Activated gamma-delta T cell treated with Interleukin-2 at 50 U/mL for 16 hours (primary cell): ENCODE measurements around the gene DBNDD2.

Source experiments
- DNase-seq: peaks from one replicate; pipeline ENCODE4 v3.0.0-alpha.2; 2020

DBNDD2 gene

DNA sequence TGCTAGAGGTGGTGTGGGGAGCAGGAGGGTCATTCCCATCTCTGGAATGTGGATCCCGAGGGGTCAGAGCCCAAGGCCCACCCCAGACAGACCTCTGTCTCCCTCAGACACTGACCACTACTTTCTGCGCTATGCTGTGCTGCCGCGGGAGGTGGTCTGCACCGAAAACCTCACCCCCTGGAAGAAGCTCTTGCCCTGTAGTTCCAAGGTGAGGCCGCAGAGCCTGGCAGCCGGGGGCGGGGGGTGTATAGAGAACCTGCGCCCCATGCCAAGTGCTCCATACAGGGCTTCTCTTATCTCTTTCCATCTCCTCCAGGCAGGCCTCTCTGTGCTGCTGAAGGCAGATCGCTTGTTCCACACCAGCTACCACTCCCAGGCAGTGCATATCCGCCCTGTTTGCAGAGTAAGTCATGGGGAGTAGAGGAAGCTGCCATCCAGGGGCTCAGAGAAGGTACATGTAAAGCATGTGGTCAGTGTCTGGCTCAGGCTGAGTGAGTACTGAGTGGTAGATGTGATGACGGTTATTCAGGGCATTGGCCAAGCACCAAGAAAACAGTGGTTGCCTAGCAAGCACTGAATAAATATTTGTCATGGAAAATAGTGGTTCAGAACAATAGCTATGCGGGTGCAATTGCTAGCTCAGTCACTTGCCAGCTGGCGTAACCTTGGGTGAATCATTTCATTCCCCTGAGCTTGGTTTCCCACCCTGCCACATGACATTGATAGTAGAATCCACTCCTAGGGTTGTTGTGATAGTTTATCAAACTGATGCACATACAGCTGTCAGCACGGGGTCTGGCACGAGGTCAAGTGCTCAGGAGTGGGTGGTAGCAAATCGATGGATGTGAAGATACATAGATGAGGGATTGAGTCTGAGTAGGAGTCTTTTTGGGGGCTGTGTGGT, 11.4 kb downstream of the DBNDD2 start:
- DNase-seq: no peak

DNA sequence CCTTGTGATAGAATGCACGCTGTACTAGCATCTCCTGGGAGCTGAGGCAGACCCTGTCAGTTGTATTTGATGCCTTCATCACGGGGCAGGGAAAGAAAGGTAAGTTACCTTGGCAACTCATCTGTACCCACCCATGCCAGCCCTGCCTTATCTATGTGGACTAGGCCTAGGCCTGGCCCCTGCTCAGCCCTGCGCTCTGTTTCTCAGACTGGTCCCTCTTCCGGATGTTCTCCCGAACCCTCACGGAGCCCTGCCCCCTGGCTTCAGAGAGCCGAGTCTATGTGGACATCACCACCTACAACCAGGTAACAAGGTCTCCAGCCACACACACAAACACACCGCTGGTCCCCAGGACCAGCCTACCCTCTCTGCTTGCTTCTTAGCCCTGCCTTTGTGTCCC, 12.0 kb downstream of the DBNDD2 start:
- DNase-seq: no peak

DNA sequence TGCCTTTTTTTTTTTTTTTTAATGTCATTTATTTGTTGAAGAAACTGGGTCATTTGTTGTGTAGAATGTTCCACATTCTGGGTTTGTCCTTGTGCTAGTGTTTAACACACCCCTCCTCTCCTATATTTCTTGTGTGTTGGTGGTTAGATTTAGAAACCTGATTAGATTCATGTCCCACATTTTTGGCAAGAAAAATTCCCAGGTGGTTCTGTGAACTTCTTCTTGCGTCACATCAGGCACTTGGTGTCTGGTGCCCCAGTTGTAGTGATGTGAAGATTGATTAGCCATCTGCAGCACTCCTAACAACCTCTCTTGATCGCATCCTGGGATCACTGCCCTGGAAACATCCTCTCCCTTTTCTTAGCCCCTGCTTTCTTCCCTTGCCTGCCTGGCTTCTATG, 15.6 kb downstream of the DBNDD2 start:
- DNase-seq: no peak

DNA sequence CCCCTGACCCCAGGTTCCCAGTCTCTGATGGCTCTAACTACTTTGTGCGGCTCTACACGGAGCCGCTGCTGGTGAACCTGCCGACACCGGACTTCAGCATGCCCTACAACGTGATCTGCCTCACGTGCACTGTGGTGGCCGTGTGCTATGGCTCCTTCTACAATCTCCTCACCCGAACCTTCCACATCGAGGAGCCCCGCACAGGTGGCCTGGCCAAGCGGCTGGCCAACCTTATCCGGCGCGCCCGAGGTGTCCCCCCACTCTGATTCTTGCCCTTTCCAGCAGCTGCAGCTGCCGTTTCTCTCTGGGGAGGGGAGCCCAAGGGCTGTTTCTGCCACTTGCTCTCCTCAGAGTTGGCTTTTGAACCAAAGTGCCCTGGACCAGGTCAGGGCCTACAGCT, 17.5 kb downstream of the DBNDD2 start:
- no peak for DNase-seq

DNA sequence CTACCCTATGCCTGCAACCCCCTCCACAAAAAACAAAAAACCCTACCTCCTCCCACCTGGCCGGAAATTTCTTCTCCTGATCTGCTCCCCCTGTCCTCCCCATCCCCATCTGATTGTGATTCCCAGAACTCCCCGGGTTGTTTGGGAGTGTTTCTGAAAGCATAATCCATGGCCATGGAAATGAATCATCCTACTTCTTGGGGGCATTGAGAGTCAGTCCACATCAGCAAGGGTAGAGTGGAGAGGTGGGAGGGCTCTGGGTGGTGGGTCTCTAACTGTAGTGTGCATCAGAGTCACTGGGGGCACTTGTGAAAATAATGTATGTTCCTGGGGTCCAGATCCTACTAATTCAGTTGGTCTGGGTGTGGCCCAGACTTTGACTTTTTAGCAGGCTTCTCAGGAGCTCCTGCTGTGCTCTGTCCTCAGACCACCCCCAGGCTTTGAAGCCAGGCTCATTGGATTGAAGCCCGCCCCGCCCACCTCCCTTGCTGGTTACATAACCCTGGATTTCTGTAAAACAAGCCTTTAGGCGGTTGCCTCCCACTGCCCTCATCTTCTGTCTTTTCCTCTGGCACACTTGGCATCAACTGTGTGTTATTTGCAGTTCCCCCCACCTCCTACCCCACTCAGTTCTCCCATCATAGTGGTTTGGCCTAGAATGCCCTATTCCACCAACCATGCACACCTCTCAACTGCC, 18.4 kb downstream of the DBNDD2 start:
- no peak for DNase-seq

DNA sequence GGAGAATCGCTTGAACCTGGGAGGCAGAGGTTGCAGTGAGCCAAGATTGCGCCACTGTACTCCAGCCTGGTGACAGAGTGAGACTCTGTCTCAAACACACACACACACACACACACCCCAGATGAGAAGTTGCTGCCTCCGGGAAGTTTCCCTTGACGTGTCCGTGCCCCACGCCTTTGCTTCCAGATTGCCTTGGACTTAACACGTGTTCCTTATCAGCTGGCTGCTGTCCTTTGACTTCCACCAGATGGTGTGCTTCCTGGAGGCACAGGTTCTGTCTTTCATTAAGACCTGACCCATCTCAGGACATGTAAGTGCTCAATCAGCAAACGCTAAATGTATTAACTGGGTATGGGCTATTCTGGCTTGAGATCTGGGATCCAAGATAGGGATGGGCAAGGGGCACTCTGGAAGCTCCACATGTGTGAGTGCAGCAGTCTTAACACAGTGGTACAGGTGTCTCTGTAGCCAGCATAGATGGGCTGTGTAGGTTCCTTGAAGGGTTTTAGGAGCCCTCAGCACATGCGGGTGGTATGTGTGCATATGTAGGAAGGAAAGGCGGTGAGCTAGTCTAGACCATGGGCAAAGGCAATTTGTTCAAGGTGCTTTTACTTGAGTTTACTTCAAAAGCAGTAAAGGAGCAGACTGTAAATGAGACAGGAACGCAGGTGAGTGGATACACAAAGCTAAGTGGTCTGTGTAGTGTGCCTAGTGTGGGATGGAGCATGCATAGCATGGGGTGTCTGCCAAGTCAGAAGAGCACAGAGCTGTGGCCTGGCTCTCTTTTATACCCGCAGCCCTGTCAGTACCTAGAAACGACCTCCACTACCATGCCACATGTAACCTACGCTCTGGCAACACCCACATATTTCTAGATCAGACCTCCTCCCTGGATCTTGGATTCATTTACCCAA, 19.4 kb downstream of the DBNDD2 start:
- no peak for DNase-seq

DNA sequence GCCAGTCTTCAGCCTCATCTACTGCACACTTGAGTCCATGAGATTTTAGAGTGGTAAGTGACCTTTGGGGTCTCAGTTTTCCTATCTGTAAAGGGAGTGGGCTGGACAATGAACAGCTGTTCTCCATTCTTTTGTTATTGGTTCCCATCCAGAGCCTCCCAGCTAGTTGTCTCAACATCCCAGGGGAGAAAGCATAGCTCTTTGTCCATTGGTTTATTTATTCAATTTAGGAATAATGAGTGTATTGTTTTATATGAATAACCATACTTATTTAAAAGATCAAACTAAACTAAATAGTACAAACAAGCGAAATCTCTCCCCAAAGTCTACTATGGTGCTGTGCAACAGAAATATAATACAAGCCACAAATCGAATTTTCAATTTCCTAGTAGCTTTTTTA, 21.5 kb downstream of the DBNDD2 start:
- DNase-seq: no peak

DNA sequence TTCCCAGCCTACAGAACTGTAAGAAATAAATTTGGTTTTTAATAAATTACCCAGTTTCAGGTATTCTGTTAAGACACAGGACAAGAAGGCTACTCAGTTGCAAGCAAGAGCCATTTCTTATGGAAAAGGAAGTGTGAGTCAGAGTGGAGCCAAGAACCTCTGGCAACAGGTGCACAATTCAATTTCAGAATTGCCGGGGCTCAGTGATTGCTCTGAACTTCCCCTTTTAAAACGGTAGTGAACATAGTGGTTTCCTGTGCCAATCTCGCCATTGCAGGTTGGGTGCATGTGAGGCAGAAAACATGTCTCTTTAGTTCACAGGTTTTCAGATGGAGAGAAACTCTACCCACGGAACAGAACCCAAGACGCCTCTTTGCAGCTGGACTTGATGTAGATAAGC, 24.2 kb downstream of the DBNDD2 start:
- DNase-seq: no peak

DNA sequence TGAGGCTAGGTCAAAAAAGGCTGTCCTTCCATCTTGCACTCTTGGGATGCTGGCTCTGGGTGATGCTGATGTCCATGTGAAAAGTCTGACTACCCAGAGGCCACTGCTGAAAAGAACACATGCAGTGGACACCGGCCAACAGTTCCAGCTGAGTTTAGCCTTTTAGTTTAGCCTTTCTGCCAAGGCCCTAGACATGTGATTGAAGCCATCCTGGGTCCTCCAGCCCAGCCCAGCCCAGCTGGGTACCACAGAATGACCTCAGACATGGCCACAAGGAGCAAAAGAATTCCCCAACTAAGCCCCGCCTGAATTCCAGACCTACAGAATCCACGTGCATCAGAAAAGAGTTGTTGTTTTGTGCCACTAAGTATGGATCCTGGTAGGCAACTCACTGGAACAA, 25.2 kb downstream of the DBNDD2 start:
- DNase-seq: no peak

DNA sequence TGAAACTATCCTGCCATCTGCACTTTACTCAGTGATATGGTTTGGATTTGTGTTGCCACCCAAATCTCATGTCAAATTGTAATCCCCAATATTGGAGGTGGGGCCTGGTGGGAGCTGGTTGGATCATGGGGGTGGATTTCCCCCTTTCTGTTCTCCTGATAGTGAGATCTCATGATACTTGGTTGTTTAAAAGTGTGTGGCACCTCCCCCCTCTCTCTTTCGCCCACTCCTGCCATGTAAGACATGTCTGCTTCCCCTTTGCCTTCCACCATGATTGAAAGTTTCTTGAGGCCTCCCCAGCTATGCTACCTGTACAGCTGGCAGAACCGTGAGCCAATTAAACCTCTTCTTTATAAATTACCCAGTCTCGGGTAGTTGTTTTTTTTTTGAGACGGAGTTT, 25.9 kb downstream of the DBNDD2 start:
- DNase-seq: no peak

DNA sequence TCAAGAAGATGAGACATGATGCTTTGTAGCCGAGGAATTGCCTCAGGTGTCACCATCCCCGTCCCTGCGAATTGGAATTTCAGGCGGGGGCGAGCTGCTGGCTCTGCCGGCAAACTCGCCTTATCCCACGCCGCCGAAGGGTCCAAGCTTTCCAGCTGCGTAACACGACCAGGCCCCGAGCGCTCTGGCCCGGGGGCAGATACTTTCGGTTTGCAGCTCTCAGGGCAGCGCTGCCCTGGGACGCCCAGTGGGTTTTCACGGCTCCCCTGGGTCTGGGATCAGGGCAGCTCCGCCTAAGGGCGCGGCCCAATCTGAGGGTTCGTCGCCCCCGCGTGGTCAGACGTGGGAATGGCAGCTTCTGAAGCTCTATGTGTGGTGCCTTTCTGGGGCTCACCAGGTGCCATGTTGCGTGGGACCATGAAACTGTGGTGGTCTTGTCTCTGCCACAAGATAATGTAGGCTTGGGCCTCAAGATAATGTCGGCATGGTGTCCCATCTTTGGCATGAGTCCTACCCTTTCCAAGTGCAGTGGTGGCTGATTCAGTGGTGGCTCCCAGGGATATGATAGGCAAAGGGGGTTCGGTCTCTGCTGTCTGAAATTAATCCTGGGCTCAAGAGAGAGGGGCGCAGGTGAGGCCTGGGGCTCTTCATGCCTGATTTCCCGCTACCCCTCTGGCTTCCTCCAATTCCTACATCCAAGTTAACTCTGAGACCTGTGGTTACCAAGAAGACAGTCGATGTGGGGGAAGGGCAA, 28.8 kb downstream of the DBNDD2 start:
- peak; percentile 91 for DNase-seq

DNA sequence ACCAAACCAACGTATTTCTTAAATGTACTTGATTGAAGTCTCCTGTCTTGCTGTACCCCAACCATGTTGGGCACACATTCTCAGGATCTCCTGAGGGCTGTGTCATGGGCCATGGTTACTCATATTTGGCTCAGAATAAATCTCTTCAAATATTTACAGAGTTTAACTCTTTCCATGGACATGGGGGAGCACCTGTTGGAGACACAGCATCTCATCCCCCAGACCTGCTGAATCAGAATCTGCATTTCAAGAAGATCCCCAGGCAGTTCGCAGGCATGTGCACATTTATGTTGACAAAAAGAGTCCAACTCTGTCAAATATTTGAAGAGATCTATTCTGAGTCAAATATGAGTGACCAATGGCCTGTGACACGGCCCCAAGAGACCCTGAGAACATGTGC, 32.3 kb downstream of the DBNDD2 start:
- no peak for DNase-seq

DNA sequence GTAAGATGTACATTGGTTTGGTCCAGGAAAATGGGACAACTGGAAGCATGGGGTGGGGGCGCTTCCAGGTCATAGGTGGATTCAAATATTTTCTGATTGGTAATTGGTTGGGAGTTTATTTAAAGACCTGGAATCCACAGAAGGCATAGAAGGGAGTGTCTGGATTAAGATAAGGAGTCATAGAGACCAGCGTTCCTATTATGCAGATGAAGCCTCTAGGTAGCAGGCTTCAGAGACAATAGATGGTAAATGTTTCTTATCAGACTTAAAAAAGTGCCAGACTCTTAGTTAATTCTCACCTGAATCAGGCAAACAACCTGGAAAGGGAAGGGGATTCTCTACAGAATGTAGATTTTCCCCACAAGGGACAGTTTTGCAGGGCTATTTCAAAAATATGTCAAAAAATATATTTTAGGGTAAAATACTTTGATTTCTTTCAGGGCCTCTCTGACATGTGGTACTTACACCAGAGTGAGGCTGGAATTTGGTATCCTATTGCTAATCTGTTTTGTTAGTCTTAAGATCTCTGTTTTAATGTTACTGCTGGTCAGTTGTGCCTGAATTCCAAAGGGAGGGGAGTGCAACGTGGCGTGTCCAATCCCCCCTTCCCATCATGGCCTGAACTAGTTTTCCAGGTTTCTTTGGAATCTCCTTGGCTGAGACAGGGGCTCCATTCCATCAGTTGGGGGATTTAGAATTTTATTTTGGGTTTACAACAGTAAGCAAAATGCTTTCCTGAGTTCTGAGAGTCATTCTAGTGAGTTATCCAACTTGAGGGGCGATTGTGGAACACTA, 33.0 kb downstream of the DBNDD2 start:
- no peak for DNase-seq

DNA sequence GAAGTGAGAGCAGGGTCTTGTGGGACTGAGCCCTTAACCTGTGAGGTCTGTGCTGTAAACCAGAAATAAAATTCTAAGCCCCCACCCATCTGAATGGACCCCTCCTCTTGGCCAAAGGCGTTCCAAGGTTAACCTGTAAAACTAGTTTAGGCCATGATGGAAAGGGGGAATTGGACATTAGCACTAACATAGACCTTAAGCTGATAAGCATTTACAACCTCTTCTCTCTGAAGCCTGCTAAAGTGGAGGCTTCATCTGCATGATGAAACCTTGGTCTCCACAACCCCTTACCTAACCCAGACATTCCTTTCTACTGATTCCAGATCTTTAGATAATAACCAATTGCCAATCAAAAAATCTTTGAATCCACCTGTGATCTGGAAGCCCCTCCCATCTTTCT, 33.7 kb downstream of the DBNDD2 start:
- no peak for DNase-seq

DNA sequence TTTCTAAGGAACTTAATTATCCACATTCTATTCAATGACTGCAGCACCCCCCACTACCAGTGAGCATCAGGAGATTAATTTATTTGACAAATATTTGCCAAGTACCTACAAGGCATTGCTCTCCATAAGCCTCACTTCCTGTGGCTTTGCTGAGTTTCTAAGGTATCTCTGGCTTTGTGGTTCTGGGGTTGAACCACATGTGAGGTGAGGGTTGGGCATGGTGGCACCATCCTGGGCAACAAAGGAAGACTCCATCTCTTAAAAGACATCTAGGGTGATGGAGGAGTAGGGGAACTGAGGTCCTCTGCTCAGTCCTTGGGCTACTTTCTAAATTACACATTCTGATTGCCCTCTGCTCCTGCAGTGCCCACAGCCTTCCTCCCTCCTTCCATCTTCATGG, 36.0 kb downstream of the DBNDD2 start:
- DNase-seq: peak; percentile 26

DNA sequence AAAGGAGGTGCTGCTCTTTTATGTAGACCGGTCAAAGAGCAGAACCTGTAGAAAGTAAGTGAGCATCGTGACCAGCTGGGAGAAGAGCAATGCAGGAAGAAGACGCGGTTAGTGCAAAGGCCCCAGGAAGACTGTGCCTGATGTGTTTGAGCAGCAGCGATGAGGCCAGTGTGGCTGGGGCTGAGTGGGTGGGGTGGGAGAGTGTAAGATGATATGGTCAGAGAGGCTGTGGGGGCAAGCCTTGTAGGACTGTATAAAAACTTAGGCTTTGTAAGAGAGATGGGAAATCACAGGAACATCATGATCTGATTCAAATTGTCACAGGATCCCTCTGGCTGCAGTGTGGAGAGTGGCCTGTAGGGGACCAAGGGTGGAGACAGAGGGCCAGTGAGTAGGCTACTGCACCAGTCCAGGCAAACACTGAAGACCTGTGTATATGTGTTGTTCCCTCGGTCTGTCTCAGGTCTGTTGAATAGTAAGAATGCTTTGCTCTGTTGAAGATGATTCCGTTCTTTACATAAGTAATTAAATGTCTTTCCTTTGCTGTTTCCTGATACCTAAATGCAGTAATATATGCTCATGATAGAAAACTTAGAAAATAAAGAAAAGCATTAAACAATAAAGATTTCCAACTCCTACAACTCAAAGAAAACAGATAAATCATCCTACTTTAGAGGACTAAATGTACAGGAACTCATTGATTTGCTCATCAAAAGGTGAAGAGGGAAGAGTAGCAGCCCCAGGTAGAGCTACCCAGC, 37.9 kb downstream of the DBNDD2 start:
- DNase-seq: no peak

DNA sequence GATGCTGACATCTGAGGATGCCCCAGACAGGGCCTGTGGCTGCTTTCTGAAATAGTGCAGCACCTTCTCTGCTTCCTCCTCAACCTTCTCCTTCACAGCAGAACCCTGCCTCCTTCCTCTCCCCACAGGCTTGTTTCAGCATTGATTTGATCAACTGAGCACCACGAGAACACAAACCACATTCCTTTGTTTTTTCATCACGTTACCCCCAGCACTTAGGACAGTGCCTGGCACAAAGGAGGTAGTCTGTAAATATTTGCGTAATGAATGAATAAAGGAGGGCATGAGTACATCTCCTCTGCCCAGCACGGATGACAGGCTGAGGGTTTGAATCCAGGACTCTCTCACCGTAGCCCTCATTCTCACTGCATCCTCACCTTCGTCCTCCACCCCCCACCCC, 40.2 kb downstream of the DBNDD2 start:
- DNase-seq: no peak

DNA sequence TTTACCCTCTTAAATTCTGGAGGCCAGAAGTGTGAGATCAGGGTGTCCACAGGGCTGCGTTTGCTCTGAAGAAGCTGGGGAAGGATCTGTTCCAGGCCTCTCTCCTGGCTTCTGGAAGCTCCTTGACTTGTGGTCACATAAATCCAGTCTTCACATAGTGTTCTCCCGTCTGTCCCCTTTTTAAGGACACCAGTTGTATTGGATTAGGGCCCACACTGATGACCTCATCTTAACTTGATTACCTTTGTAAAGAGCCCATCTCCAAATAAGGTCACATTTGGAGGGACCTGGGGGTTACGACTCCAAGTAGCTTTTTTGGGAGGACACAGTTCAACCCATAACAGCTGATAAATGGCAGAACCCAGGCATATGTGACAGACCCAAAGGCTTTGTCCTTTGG, 41.4 kb downstream of the DBNDD2 start:
- no peak for DNase-seq

DNA sequence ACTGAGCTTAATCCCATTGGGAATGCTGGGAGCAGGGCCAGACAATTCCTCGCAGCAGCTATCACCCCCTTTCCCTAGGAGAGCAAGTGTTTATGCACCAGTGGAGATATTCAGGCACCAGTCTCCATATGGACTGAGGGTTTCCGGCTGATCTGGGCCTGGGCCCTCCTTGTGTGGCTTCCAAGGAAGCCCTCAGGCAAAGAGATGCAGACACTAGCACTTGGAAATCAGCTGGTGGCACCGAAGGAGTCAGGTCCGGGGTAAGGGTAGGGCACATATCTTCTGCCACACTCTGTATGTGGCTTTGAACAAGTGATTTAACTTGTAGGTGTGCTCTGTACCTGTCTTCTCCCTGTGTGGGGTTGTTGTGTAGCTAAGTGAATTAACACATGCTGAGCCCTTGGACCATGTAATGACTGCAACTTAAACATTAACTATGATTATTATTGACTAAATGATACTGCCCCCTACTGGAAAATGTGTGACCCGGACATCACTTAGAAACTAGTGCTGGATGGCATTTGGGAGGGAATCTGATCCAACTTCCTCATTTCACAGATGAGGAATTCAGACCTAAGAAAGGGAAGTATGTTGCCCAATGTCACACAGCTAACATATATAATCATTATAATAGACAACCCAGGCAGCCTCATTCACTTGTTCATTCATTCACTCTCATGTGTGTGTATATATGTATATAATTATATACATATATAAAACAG, 42.2 kb downstream of the DBNDD2 start:
- no peak for DNase-seq

DNA sequence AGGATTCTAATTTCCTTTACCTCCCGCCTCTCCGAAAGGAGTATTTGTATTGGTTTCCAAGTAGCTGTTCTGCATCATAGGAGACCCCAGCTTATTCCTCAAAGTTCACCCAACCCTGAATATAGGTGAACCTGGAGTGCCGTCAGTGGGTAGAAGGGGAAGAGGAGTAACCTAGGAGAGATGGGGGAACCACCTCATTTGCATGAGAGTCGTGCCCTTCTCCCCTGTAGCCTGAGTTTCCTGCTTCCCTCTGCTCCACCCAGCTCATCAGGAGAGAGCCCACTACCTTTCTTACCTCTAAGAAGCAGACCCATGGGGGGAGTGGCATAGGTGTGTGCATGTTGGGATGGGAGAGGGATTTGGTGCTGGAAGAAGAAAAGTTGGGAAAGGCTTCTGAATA, 44.1 kb downstream of the DBNDD2 start:
- no peak for DNase-seq
